HepG2 (cell line): ENCODE data around the gene TNFSF9. TPM values are rescaled to one million over a fixed set of nuclear protein-coding genes. Genes with fewer than 3 reads are reported as not detected.
A peak's percentile ranks its signal among the peaks of the same experiment; 100 is the strongest.

Source experiments
- ASH2L ChIP-seq: fragments of 300-600, 200-600 bp; sonication (generic); IDR thresholded peaks from 2 replicates; pipeline ENCODE4 v1.7.0; 2017; ENCODE audit warnings: low read depth, mild to moderate bottlenecking, moderate library complexity, mixed read lengths, low read length; ENCODE audit not compliant: insufficient read length
- BCL3 ChIP-seq: sonication (generic); formaldehyde crosslinking; IDR thresholded peaks from 2 replicates; pipeline ENCODE4 v1.5.1; 2020; ENCODE audit warnings: mild to moderate bottlenecking, missing genetic modification reagents, moderate library complexity
- GATAD2A ChIP-seq: IDR thresholded peaks from 2 replicates; pipeline ENCODE4 v1.6.1; 2016
- HNF4G ChIP-seq, 2 experiments: sonication (generic) in 1 of 2; formaldehyde crosslinking in 1 of 2; IDR thresholded peaks; 2 replicates each; pipeline versions ENCODE4 v1.4.0 to v1.6.1; 2011 to 2020; ENCODE audit warnings: borderline replicate concordance in 2 of 2, low read depth in 2 of 2, mild to moderate bottlenecking in 2 of 2, low read length in 1 of 2, missing genetic modification reagents in 1 of 2, moderate library complexity in 1 of 2
- KDM2A ChIP-seq: sonication (generic); formaldehyde crosslinking; IDR thresholded peaks from 2 replicates; pipeline ENCODE4 v1.4.0; 2020; ENCODE audit warnings: low read depth, missing genetic modification reagents, borderline replicate concordance
- MBD4 ChIP-seq: IDR thresholded peaks from 2 replicates; pipeline ENCODE4 v1.6.1; 2012; ENCODE audit warnings: low read length, inconsistent platforms, borderline replicate concordance
- ONECUT2 ChIP-seq: sonication (generic); formaldehyde crosslinking; IDR thresholded peaks from 2 replicates; pipeline ENCODE4 v1.4.0; 2020; ENCODE audit warnings: missing genetic modification reagents
- PATZ1 ChIP-seq: sonication (generic); formaldehyde crosslinking; IDR thresholded peaks from 2 replicates; pipeline ENCODE4 v1.4.0; 2020; ENCODE audit warnings: missing genetic modification reagents
- PHF21A ChIP-seq: sonication (generic); formaldehyde crosslinking; IDR thresholded peaks from 2 replicates; pipeline ENCODE4 v1.5.0; 2020; ENCODE audit warnings: mild to moderate bottlenecking, missing genetic modification reagents
- REL ChIP-seq: sonication (generic); formaldehyde crosslinking; conservative IDR thresholded peaks from 2 replicates; pipeline ENCODE4 v1.8.0; 2022; ENCODE audit warnings: mild to moderate bottlenecking, missing genetic modification reagents, moderate library complexity
- SNRNP70 ChIP-seq: fragments of 200-400 bp; formaldehyde crosslinking; IDR thresholded peaks from 2 replicates; pipeline ENCODE4 v1.6.1; 2017; ENCODE audit warnings: mild to moderate bottlenecking, low read depth, low read length, moderate library complexity
- SSRP1 ChIP-seq: IDR thresholded peaks from 2 replicates; pipeline ENCODE4 v1.6.1; 2016; ENCODE audit warnings: control low read depth
- YY1 ChIP-seq: IDR thresholded peaks from 2 replicates; pipeline ENCODE4 v1.6.1; 2011; ENCODE audit warnings: low read length, low read depth, moderate library complexity, mild to moderate bottlenecking; ENCODE audit not compliant: insufficient read depth, insufficient replicate concordance
- ZMYM2 ChIP-seq: sonication (generic); formaldehyde crosslinking; IDR thresholded peaks from 2 replicates; pipeline ENCODE4 v1.8.0; 2022; ENCODE audit warnings: mild to moderate bottlenecking, missing genetic modification reagents
- ZMYM3 ChIP-seq: sonication (generic); formaldehyde crosslinking; IDR thresholded peaks from 2 replicates; pipeline ENCODE4 v1.5.1; 2020; ENCODE audit warnings: mild to moderate bottlenecking, missing genetic modification reagents
- ZNF441 ChIP-seq: sonication (generic); formaldehyde crosslinking; IDR thresholded peaks from 2 replicates; pipeline ENCODE4 v1.7.0; 2021; ENCODE audit warnings: missing genetic modification reagents, borderline replicate concordance
- ZNF687 ChIP-seq: sonication (generic); formaldehyde crosslinking; IDR thresholded peaks from 2 replicates; pipeline ENCODE4 v1.5.1; 2020; ENCODE audit warnings: mild to moderate bottlenecking, missing genetic modification reagents, moderate library complexity
- polyA plus RNA-seq, 8 experiments: library from polyadenylated mRNA; depleted of rRNA in 3 of 8; stranded (reverse) in 7 of 8; unstranded in 1 of 8; fragments of >200 nt; fragmentation: Illumina TruSeq in 4 of 8; extraction: Trizol in 4 of 8; gene quantifications; 2 replicates each; pipeline versions ENCODE4 v1.2.1 to v1.2.3, GENCODE V29; 2011 to 2016; ENCODE audit warnings: low read depth in 4 of 8, missing spikeins in 1 of 8, mixed read lengths in 1 of 8; ENCODE audit not compliant: insufficient read depth in 1 of 8
- total RNA-seq, 5 experiments: library from RNA; depleted of rRNA; stranded (reverse); fragments of >200 nt; fragmentation: Illumina TruSeq; extraction: Trizol; gene quantifications; 2 replicates each; pipeline ENCODE4 v1.2.3, GENCODE V29; 2016; ENCODE audit warnings: low read depth in 1 of 5

The TNFSF9 gene
- total and polyA plus RNA-seq, 2 of the 13 experiments (the other 11 are each of a cell fraction or from before 2014, with no cell fraction given): 1.0 to 1.8 TPM

DNA sequence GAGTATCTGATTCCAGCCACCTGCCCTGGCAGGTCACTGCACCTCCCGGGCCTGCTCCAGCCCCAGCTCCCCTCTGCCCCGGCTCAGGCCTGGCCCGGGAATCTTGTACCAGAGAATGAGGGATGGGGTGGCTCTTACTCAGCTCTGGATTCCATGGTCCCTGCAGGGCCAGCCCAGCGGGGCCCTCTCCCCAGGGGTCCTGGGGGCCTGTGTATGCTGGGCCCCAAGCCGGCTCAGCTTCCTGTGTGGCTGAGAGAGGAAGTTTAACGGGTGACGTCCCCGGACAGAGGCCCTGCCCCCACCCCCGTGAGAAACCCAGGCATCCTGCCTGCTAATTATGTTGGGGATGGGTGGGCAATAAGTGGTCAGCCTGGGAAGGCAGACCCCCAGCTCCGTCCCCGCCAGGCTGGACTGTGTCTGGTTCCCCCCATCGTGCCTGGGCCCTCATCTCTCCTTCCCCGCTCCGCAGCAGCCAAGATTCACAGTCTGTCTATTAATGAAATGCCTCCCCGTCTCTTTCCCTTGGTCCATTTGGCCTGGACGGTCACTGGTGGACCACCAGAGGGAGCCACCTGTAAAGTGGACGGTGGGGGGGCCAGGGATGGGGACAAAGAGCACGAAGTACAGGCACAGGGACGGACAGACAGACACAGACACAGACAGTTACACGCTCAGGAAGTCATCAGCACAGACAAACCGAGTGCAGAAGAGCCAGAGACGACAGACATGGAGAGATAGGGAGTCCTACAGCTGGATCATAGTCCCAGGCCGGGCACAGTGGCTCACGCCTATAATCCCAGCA is 49.1 kb upstream of the TNFSF9 start, which contains the start of gene DENND1C (continued):
- TF ChIP-seq BCL3 (CRISPR knock-in tag) (peak; percentile 63; the same call in 1 of the 2 replicates), PATZ1 (CRISPR knock-in tag) (peak; percentile 94), ONECUT2 (no peak), HNF4G (IDR thresholded peaks at IDR 0.05; ENCODE audit: borderline replicate concordance, low read depth, low read length) (peak; percentile 73), HNF4G (CRISPR knock-in tag; IDR thresholded peaks at IDR 0.05; ENCODE audit: borderline replicate concordance, low read depth) (no peak), ZNF441 (0 out of 2 replicates have a peak, but pooled peaks have one; percentile 28), ZNF687 (CRISPR knock-in tag) (peak; percentile 22), ZMYM2 (CRISPR knock-in tag) (0 out of 2 replicates have a peak, but pooled peaks have one; percentile 22), ZMYM3 (CRISPR knock-in tag) (peak; percentile 60), SSRP1 (CRISPR knock-in tag) (no peak), REL (no peak), KDM2A (peak; percentile 59; the same call in 1 of the 2 replicates), SNRNP70 (no peak), ASH2L (no peak), GATAD2A (peak; percentile 69), PHF21A (CRISPR knock-in tag) (no peak), YY1 (peak; percentile 28), MBD4 (no peak)
